Testis (tissue), 2 donors: Measurements from ENCODE around the gene TMEM141.

Experiments used
- POLR2A ChIP-seq: fragments of 450-650 bp; IDR thresholded peaks from one replicate; pipeline ENCODE4 v1.6.1; 2017; ENCODE audit warnings: antibody characterized with exemption, mild to moderate bottlenecking, moderate library complexity
- TF ChIP-seq, protein P1 (sequence below), 3 experiments: fragments of 450-650 bp in 2 of 3; fragments of 200-600 bp in 1 of 3; sonication (generic) in 1 of 3; IDR thresholded peaks; one replicate each; pipeline ENCODE4 v1.5.1; 2016 to 2019; ENCODE audit warnings: antibody characterized with exemption in 3 of 3, mild to moderate bottlenecking in 2 of 3, moderate library complexity in 1 of 3

DNA sequence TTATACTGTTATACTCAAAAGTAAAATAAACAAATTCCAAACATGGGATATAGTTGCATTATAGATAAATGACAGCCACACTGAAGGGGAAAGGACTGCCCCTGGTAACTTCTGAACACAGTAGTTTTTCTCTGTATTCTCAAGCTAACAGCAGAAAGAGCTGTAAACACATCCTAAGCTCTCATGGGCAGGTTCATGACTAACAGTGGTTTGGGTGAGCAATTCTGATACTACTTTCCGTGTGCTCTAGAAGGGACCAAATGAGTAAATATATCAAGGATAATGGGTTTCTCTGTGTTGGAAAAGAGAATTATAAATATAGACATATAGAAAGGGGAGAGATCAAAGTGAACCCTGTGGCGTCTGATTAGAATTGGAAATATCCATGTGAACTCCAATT lies 40.6 kb upstream of the TMEM141 start:
- TF ChIP-seq, protein P1, sequence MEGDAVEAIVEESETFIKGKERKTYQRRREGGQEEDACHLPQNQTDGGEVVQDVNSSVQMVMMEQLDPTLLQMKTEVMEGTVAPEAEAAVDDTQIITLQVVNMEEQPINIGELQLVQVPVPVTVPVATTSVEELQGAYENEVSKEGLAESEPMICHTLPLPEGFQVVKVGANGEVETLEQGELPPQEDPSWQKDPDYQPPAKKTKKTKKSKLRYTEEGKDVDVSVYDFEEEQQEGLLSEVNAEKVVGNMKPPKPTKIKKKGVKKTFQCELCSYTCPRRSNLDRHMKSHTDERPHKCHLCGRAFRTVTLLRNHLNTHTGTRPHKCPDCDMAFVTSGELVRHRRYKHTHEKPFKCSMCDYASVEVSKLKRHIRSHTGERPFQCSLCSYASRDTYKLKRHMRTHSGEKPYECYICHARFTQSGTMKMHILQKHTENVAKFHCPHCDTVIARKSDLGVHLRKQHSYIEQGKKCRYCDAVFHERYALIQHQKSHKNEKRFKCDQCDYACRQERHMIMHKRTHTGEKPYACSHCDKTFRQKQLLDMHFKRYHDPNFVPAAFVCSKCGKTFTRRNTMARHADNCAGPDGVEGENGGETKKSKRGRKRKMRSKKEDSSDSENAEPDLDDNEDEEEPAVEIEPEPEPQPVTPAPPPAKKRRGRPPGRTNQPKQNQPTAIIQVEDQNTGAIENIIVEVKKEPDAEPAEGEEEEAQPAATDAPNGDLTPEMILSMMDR (IDR thresholded peaks at IDR 0.05) = no peak
- TF ChIP-seq POLR2A = no peak
